Mesendoderm (in vitro differentiated cells): Measurements from ENCODE around the gene TSC2.

Source experiments
- DNase-seq: peaks from one replicate; pipeline ENCODE4 v3.0.0; 2013
- H2AK5ac ChIP-seq: 2 replicates; pipeline ENCODE4 v1.6.1; 2013; ENCODE audit warnings: low read length, inconsistent platforms
- H2BK120ac ChIP-seq: 2 replicates; pipeline ENCODE4 v1.6.1; 2013; ENCODE audit warnings: low read depth, mild to moderate bottlenecking, low read length, moderate library complexity, mixed read lengths
- H2BK15ac ChIP-seq: replicated peaks from 2 replicates; pipeline ENCODE4 v1.6.1; 2013; ENCODE audit warnings: low read depth, mild to moderate bottlenecking, moderate library complexity
- H2BK5ac ChIP-seq: 2 replicates; pipeline ENCODE4 v1.6.1; 2013; ENCODE audit warnings: low read length, inconsistent platforms
- H3K18ac ChIP-seq: 2 replicates; pipeline ENCODE4 v1.6.1; 2013; ENCODE audit warnings: mild to moderate bottlenecking, low read length, mixed read lengths
- H3K23ac ChIP-seq: one replicate; pipeline ENCODE4 v1.6.1; 2013; ENCODE audit warnings: low read length
- H3K27ac ChIP-seq: 2 replicates; pipeline ENCODE4 v1.5.1; 2013; ENCODE audit warnings: low read depth, mild to moderate bottlenecking, inconsistent platforms, low read length, moderate library complexity
- H3K27me3 ChIP-seq: 2 replicates; pipeline ENCODE4 v1.6.1; 2013; ENCODE audit warnings: low read length, control low read depth, mild to moderate bottlenecking, inconsistent platforms; ENCODE audit not compliant: insufficient read depth, poor library complexity
- H3K36me3 ChIP-seq: 2 replicates; pipeline ENCODE4 v1.6.1; 2013; ENCODE audit warnings: low read length, inconsistent platforms; ENCODE audit not compliant: control insufficient read depth, insufficient read depth
- H3K4ac ChIP-seq: one replicate; pipeline ENCODE4 v1.6.1; 2013; ENCODE audit warnings: low read depth, mild to moderate bottlenecking, low read length, moderate library complexity
- H3K4me1 ChIP-seq: 2 replicates; pipeline ENCODE4 v1.6.1; 2013; ENCODE audit warnings: low read depth, low read length, inconsistent platforms; ENCODE audit not compliant: control insufficient read depth
- H3K4me2 ChIP-seq: 2 replicates; pipeline ENCODE4 v1.6.1; 2013; ENCODE audit warnings: low read length
- H3K4me3 ChIP-seq: 2 replicates; pipeline ENCODE4 v1.5.1; 2013; ENCODE audit warnings: mild to moderate bottlenecking, low read length
- H3K56ac ChIP-seq: one replicate; pipeline ENCODE4 v1.6.1; 2013; ENCODE audit warnings: low read length
- H3K79me1 ChIP-seq: 2 replicates; pipeline ENCODE4 v1.6.1; 2013; ENCODE audit warnings: low read length, inconsistent platforms
- H3K79me2 ChIP-seq: 2 replicates; pipeline ENCODE4 v1.6.1; 2013; ENCODE audit warnings: mild to moderate bottlenecking, low read length; ENCODE audit not compliant: control insufficient read depth, insufficient read depth
- H3K9ac ChIP-seq: 2 replicates; pipeline ENCODE4 v1.6.1; 2013; ENCODE audit warnings: low read length, inconsistent platforms
- H4K5ac ChIP-seq: one replicate; pipeline ENCODE4 v1.6.1; 2013; ENCODE audit warnings: low read length
- H4K8ac ChIP-seq: one replicate; pipeline ENCODE4 v1.6.1; 2013; ENCODE audit warnings: low read depth, mild to moderate bottlenecking, control low read depth, low read length, moderate library complexity
- WGBS: extraction: QIAGEN DNeasy Blood & Tissue Kit; methylation state at CpG from one replicate; pipeline ENCODE4 v1.1.7; 2013; ENCODE audit warnings: low lambda C conversion rate, missing lambda C conversion rate; ENCODE audit not compliant: insufficient coverage; ENCODE audit errors: extremely low coverage; 5-methylcytosine and 5-hydroxymethylcytosine counted together

The TSC2 gene

GRCh38 chr16:2005646-2006045, 42.1 kb upstream of the TSC2 start:
- no CpG with 5 or more reads among the region's 21 CpGs for WGBS
- no peak overlapping the region for H3K4me3 ChIP-seq

GRCh38 chr16:2006317-2006716, 41.5 kb upstream of the TSC2 start:
- no peak for DNase-seq
- no CpG with 5 or more reads among the region's 8 CpGs for WGBS
- H3K9ac ChIP-seq: peak overlapping the region; percentile 12

More at GRCh38 chr16:2005646-2006045, 42.1 kb upstream of the TSC2 start:
- no peak overlapping the region for H2BK120ac ChIP-seq
- no peak overlapping the region for H3K18ac ChIP-seq
- no peak overlapping the region for H3K4ac ChIP-seq
- peaks cover 43% of the 10 kb centered on the region for H3K79me2 ChIP-seq
- H2BK15ac ChIP-seq: no peak overlapping the region
- no peak overlapping the region for H3K27ac ChIP-seq
- H3K23ac ChIP-seq: no peak overlapping the region
- no peak overlapping the region for H2BK5ac ChIP-seq
- H3K36me3 ChIP-seq: peaks cover 13% of the 10 kb centered on the region
- H3K27me3 ChIP-seq: no peaks in the 10 kb centered on the region
- no peak overlapping the region for H3K9ac ChIP-seq
- peaks cover 12% of the 10 kb centered on the region for H3K4me1 ChIP-seq
- no peak overlapping the region for H3K56ac ChIP-seq
- no peak overlapping the region for H3K4me2 ChIP-seq
- peaks cover 34% of the 10 kb centered on the region for H3K79me1 ChIP-seq
- no peak overlapping the region for H4K5ac ChIP-seq
- H2AK5ac ChIP-seq: no peak overlapping the region
- H4K8ac ChIP-seq: no peak overlapping the region
- DNase-seq: no peak

GRCh38 chr16:2007081-2007836, 40.5 kb upstream of the TSC2 start:
- Histone ChIP-seq H3K79me2 (peaks cover 43% of the 10 kb centered on the region), H2BK5ac (no peak overlapping the region), H2BK120ac (no peak overlapping the region), H3K4me2 (no peak overlapping the region), H3K18ac (no peak overlapping the region), H4K5ac (no peak overlapping the region), H2AK5ac (no peak overlapping the region), H3K4ac (no peak overlapping the region), H3K4me3 (no peak overlapping the region), H3K4me1 (peaks cover 12% of the 10 kb centered on the region), H3K27ac (no peak overlapping the region), H4K8ac (no peak overlapping the region), H3K56ac (no peak overlapping the region), H3K27me3 (no peaks in the 10 kb centered on the region), H3K9ac (peak overlapping the region; percentile 16), H3K79me1 (peaks cover 34% of the 10 kb centered on the region), H3K23ac (no peak overlapping the region), H3K36me3 (peaks cover 4% of the 10 kb centered on the region), H2BK15ac (no peak overlapping the region)
- no CpG with 5 or more reads among the region's 16 CpGs for WGBS
- no peak for DNase-seq

More at GRCh38 chr16:2006317-2006716, 41.5 kb upstream of the TSC2 start:
- H3K79me1 ChIP-seq: peaks cover 34% of the 10 kb centered on the region
- peaks cover 43% of the 10 kb centered on the region for H3K79me2 ChIP-seq
- H2BK5ac ChIP-seq: no peak overlapping the region
- peaks cover 13% of the 10 kb centered on the region for H3K36me3 ChIP-seq
- no peak overlapping the region for H3K4me2 ChIP-seq
- no peak overlapping the region for H3K56ac ChIP-seq
- no peak overlapping the region for H2AK5ac ChIP-seq
- H3K4me3 ChIP-seq: no peak overlapping the region
- no peak overlapping the region for H4K5ac ChIP-seq
- H3K27ac ChIP-seq: no peak overlapping the region
- H4K8ac ChIP-seq: no peak overlapping the region
- H3K23ac ChIP-seq: no peak overlapping the region
- H3K18ac ChIP-seq: no peak overlapping the region
- H2BK120ac ChIP-seq: no peak overlapping the region
- no peak overlapping the region for H3K4ac ChIP-seq
- no peaks in the 10 kb centered on the region for H3K27me3 ChIP-seq
- peaks cover 12% of the 10 kb centered on the region for H3K4me1 ChIP-seq
- no peak overlapping the region for H2BK15ac ChIP-seq

- H2AK5ac ChIP-seq: no peak overlapping the region
- no peak overlapping the region for H2BK5ac ChIP-seq
- no peaks in the 10 kb centered on the region for H3K36me3 ChIP-seq
- H3K79me2 ChIP-seq: peaks cover 43% of the 10 kb centered on the region
- peaks cover 34% of the 10 kb centered on the region for H3K79me1 ChIP-seq
- DNase-seq: no peak
- no peak overlapping the region for H2BK15ac ChIP-seq
- peak overlapping the region; percentile 96 for H3K56ac ChIP-seq
- peak overlapping the region; percentile 45 for H3K4me2 ChIP-seq
- WGBS: no CpG with 5 or more reads among the region's 15 CpGs
- no peak overlapping the region for H4K8ac ChIP-seq
- H3K27me3 ChIP-seq: no peaks in the 10 kb centered on the region
- H3K27ac ChIP-seq: no peak overlapping the region
- no peak overlapping the region for H3K18ac ChIP-seq
- H4K5ac ChIP-seq: no peak overlapping the region
- H2BK120ac ChIP-seq: no peak overlapping the region
- H3K4me3 ChIP-seq: no peak overlapping the region
- H3K4ac ChIP-seq: no peak overlapping the region
- H3K9ac ChIP-seq: peak overlapping the region; percentile 83
- H3K23ac ChIP-seq: no peak overlapping the region
- H3K4me1 ChIP-seq: peaks cover 12% of the 10 kb centered on the region
These were observed 39.7 kb upstream of the TSC2 start for GRCh38 chr16:2008009-2008526.

- Histone ChIP-seq H2AK5ac (no peak overlapping the region), H3K4me3 (peak overlapping the region; percentile 90), H4K5ac (no peak overlapping the region), H3K79me2 (peaks cover 39% of the 10 kb centered on the region), H2BK15ac (no peak overlapping the region), H2BK120ac (no peak overlapping the region), H2BK5ac (no peak overlapping the region), H3K56ac (peak overlapping the region; percentile 96), H3K23ac (no peak overlapping the region), H3K18ac (no peak overlapping the region), H3K4ac (peak overlapping the region; percentile 72), H3K9ac (peak overlapping the region; percentile 83), H4K8ac (no peak overlapping the region), H3K27ac (no peak overlapping the region), H3K4me2 (peak overlapping the region; percentile 45), H3K36me3 (no peaks in the 10 kb centered on the region), H3K4me1 (peaks cover 12% of the 10 kb centered on the region), H3K27me3 (no peaks in the 10 kb centered on the region), H3K79me1 (peaks cover 30% of the 10 kb centered on the region)
- DNase-seq: peak; percentile 40
- WGBS: no CpG with 5 or more reads among the region's 23 CpGs
These were observed 39.1 kb upstream of the TSC2 start for GRCh38 chr16:2008631-2009163.
